Measurements from ENCODE around the gene LRIG1.

LRIG1 gene

GRCh38 chr3:66403323-66403990, 97.4 kb downstream of the LRIG1 start:
- CTCF ChIA-PET: interaction anchor here (0.7 to 12.3 kb wide), 5 partner anchors 9 to 416 kb away, joined by 3 to 248 read pairs (median 8); no protein-coding TSS in a partner anchor
- H3K4me3 ChIP-seq (ENCODE audit: low read depth, low read length): no peak overlapping the region
- TF ChIP-seq CTCF (IDR thresholded peaks at IDR 0.05; ENCODE audit: insufficient read depth, low read length, missing control alignments): no peak
- POLR2A ChIA-PET: interaction anchor here (1.3 kb wide), 1 partner anchor 10 kb away, joined by 5 read pairs; no protein-coding TSS in a partner anchor
- no peak for DNase-seq (ENCODE audit: low read depth, low spot score)

- no peak for DNase-seq (ENCODE audit: low read depth, low spot score)
- TF ChIP-seq CTCF (IDR thresholded peaks at IDR 0.05; ENCODE audit: insufficient read depth, low read length, missing control alignments): no peak
- ChIA-PET POLR2A (no interaction called here), CTCF (interaction anchor here (0.7 to 12.3 kb wide), 5 partner anchors 8 to 417 kb away, joined by 3 to 248 read pairs (median 15); no protein-coding TSS in a partner anchor)
- no peak overlapping the region for H3K4me3 ChIP-seq (ENCODE audit: low read depth, low read length)
Measured at GRCh38 chr3:66402596-66403290, 98.1 kb downstream of the LRIG1 start.

- H3K4me3 ChIP-seq (ENCODE audit: low read depth, low read length): no peak overlapping the region
- no peak for DNase-seq (ENCODE audit: low read depth, low spot score)
- ChIA-PET POLR2A (no interaction called here), CTCF (interaction anchor here (0.9 to 10.1 kb wide), 10 partner anchors 7 to 421 kb away, joined by 3 to 143 read pairs (median 5); no protein-coding TSS in a partner anchor)
- no peak for TF ChIP-seq CTCF (IDR thresholded peaks at IDR 0.05; ENCODE audit: insufficient read depth, low read length, missing control alignments)
Measured at GRCh38 chr3:66401675-66402491, 98.9 kb downstream of the LRIG1 start.

- TF ChIP-seq CTCF (IDR thresholded peaks at IDR 0.05; ENCODE audit: insufficient read depth, low read length, missing control alignments): no peak
- POLR2A ChIA-PET: no interaction called here
- CTCF ChIA-PET: interaction anchor here (0.9 to 4.2 kb wide), 9 partner anchors 9 to 421 kb away, joined by 3 to 15 read pairs (median 5); no protein-coding TSS in a partner anchor
- no peak for DNase-seq (ENCODE audit: low read depth, low spot score)
- no peak overlapping the region for H3K4me3 ChIP-seq (ENCODE audit: low read depth, low read length)
Measured at GRCh38 chr3:66401157-66401550, 99.7 kb downstream of the LRIG1 start.

DNA sequence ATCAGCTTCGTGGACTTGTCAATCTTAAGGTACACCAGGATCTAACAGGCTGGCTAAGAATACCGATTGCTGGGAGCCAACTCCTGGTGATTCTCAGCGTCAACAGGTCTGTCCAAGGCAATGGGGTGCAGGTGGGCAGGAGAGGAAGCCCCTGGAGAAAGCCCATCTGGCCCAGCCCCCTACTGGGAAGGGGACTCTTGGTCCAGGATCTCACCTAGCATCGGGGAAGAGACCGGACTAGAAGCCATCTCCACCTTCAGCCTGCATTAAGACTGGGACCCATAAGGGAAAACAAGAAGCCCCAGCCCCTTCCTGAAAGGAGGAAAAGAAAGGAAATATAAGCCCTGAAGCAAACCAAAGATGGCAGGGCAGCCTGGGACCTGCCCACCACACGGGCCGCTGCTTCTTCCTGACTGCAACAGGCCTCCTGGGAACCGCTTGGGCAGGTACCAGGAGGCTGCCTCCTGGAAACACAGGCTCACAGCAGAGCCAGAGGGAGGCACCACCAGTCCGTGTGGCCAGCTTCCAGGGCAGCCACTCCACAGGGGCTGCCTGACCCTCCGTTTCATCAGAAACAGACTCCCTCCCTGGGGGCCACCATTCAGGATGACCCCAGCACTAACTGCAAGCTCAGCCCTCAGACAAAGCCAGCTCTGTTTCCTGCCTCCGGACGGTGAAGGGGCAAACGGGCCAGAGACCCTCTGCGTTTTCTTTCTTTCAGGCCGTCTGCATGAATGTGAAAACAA, 100.2 kb downstream of the LRIG1 start:
- ChIA-PET CTCF (interaction anchor here (1.2 to 4.2 kb wide), 9 partner anchors 9 to 422 kb away, joined by 3 to 23 read pairs (median 5); no protein-coding TSS in a partner anchor), POLR2A (no interaction called here)
- TF ChIP-seq CTCF (IDR thresholded peaks at IDR 0.05; ENCODE audit: insufficient read depth, low read length, missing control alignments): no peak
- DNase-seq (ENCODE audit: low read depth, low spot score): no peak
- H3K4me3 ChIP-seq (ENCODE audit: low read depth, low read length): no peak overlapping the region

All from AG04449 (cell line).